SIG-M5 (cell line): ENCODE results near the gene MAP3K3.
A peak's percentile ranks its signal among the peaks of the same experiment; 100 is the strongest.

Source experiments
- DNase-seq: peaks from one replicate; lab custom pipeline; 2025; lab: John Stamatoyannopoulos, UW

MAP3K3 gene

DNA sequence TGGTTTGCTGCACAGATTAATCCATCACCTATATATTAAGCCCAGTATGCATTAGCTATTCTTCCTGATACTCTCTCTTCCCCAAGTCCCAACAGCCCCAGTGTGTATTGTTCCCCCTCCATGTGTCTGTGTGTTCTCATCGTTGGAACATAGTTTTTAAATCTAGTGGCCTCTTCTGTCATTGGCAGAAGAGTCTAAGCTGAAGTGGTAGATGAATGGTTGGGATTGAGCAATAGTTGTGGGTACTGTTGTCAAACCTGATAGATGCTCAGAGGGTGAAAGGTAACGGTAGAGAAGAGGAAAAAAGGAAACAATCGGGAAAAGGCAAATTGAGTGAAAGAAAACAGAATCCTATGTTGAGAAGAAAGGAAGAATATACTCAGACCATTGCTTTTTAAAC, 29.9 kb downstream of the MAP3K3 start:
- DNase-seq: no peak

DNA sequence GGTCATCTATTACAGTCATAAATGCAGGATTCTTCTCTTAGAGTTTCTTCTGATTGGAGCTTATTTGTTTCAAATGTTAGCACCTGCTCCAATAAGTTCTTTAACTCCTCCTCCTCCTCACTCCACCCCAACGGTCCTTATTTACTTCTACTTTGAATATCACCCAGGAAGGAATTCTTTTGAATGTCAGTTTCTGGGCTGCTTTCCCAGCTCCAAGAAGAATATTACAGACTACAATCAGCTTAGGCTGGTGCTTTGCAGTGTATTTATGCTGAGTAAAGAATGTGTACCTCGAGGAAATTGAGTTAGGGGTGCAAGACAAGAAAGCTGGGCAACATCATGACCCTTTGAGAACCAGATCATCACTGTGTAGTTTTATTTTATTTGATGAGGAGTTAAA, 30.8 kb downstream of the MAP3K3 start:
- DNase-seq: no peak

DNA sequence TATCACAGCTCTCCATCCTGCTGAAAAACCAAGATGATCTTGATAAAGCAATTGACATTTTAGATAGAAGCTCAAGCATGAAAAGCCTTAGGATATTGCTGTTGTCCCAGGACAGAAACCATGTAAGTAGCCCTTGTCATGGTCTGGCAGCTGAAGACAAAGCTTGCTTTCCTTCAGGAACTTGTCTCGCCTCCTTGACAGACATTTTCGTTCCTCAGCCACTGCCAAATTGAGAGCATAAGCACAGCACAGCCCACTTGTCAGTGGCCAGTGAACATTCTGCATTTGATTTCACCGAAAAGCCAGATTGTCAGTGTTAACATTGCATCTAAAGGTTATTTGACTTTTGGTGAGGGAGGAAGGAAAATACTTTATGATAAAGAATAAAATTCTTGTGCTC, 35.6 kb downstream of the MAP3K3 start:
- DNase-seq: no peak

DNA sequence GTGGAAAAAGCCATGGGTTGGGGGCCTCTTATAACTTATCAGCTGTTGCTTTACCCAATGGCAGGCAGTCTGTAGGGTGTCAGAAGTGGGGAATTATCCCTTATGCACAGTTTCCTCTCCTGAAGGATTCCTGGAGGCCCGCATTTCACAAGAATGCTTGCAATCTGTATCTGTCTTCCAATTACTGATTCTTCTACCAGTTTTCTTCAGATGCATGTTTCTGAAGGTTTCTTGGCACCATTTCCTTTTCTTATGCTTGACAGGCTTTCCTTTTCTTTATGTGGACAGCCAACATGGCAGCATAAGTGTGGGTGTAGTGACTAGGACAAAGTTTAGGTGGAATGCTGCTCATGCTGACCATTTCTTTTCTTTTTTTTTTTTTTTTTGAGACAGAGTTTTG, 36.1 kb downstream of the MAP3K3 start:
- DNase-seq: no peak

DNA sequence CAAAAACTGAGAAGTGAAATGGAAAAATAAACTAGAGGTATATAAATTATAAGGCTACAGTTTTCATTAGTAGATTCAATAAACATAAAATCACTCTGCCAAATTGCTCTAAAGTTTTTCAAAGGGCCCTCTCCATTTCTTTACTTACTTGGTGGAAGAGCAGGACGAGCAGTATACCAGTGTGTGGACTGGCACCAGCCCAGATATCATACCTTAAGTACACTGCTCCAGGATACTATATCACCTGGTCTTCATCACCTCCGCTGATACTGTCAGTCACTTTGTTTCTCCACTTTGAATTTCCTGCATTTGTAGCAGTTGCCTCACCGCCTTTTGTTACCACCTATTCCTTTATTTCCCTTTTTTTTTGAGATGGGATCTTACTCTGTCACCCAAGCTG, 37.6 kb downstream of the MAP3K3 start:
- no peak for DNase-seq

DNA sequence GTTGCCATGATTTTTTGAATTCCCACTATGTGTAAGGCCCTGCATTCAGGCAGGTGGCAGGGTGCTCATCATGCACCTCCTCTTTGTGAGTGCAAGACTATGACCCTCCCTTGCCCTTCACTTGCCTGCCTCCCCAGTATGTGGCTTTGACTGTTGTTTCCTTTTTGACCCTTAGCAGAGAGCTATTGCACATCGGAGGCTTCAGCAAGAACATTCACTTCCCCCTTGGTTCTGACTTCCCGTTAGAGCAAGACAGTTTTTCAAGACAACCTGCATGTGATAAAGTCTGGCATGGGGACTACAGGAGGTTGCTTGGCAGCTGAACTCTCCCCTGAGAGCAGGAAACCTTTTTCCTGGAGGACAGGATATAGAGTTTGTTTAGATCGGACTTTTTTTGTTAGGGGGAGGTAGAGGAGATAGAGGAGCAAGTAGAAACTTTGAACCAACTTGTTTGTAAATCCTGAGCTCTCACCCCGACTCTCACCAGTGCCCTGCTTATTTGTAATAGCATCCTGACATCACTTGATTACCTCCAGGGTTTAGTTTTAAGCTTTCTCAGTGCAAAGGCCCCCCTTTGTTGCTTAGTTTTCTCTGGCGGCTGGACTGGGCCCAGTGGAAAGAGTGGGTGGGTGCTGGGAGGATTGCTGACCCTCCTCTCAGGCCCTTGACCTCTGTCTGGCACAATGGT, 43.5 kb downstream of the MAP3K3 start:
- DNase-seq: peak; percentile 73

DNA sequence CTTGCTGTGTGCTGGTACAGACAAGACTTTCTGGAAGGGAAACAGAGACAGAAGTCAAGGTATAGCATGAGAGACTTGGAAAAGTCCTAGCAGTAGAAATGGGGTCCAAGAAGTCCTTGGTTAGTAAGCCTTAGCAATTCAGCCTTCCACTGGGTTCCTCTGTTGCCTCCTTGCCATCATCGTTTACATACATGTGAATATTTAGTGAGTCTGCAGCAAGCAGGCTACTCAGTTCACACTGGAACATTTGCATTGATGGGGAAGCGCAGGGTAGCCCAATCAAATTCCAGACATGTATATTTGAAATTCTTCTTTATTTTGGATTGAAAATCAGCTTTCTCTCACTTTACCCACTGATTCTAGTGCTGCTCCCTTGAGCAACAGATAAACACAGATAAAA, 50.6 kb downstream of the MAP3K3 start:
- DNase-seq: no peak

DNA sequence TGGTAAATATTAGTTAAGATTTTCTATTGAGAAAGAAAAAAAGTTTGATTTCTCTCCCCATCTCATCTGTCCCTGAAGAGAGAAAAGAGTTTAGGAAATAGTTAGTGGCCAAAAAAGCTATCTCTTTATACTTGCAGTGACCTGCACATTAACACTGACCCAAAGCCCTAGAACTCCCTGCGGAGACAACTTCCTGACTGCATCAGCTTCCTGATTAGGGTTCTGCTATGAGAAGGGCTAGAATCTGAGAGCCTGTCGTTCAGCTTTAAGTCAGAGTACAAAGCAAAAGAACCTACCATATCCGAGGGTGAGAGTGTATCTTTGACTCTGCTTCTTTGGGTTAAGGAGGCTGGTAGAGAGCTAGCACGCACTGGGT, 53.0 kb downstream of the MAP3K3 start:
- no peak for DNase-seq

DNA sequence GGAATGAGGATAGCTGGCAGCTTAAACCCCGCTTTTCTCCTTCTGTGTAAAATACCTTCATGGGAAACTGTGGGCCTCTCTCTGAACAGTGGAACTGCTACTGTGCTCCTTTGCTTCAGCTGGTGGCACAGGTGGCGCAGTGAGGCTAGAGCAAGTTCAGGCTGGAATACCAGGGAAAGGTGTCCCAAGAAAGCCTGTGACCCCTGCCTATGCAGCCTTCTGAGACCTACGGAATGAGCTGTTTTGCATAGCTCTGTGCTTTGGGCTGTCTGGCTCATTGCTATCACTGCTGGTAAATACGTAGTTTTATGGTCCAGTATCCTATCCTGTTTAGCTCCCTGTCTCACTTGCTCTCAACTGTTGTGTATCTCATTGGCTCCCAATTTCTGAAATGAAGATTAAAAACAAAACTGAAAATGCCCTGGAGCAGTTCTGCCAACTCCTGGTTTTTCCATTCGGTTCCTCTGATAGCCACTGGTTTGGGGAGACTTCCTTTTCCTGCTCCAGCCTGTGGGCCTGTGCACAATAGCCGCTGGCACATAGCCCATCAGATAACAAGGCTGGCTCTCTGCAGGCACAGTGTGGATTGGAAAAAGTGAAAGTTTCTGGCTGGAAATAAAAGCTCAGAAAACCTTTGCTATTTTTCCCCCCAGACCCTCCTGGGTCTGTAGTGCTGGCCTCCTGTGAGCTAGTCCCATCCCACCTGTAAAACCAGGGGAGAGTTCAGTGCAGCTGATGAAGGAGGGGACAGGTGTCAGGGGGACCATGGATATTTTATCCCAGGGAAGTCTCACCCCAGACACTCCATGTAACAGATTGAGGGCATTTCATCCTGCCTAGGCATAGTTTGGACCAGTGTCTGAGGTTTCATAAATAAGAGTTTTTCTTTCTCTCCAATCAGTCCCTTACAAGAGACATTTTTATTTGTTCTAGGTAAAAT, 53.7 kb downstream of the MAP3K3 start:
- no peak for DNase-seq

DNA sequence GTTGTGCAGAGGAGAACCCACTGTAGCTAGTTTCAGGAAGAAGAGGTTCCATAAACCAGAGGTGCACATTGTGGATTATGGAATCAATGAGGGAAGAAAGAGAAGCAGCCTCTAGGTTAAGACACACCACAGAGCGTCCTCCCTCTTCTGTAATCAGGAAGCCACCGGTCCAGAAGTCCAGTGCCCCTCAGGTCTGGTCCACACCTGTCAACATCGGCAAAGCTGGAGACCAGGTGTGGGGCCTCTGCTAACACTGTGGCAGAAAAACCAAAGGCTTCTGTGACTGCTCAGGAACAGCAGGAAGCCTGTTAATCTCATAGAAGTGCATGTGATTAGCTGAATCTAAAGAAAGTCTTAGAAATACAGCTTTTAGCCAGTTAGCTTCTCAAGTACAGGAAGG, 54.4 kb downstream of the MAP3K3 start:
- DNase-seq: no peak

DNA sequence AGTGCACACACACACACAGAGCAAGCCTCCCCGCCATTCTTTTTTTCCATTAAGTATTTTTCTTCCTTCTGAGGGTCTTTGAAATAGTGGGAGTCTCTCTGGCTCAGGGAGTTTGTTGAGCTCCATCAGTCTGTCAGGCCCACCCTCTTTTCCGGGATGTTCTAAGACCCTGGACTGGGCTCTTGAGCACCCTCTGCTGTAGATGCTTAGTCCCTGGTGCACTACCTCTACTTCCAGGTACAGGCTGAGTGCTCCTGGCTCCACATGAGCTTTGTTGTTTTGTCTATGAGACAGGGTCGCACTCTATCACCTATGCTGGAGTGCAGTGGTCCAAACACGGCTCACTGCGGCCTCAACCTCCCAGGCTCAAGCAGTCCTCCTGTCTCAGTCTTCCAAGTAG, 57.0 kb downstream of the MAP3K3 start:
- DNase-seq: no peak

DNA sequence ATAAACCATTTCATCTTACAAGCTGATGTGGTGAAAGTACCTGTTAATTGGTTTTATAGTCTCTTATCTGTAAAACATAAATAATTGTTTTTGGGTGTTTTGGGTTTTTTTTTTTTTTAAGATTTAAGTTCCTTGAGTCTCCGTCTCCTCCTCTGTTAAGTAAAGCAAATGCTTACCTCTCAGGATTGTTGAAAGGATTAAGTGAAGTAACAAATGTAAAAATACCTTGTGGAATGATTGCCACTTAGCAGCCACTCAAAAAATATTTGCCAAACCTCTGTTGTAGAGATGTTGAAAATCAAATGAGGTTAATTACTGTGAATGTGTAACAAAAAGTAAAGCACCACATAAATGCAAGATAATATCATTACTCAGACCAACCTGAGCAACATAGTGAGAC, 58.5 kb downstream of the MAP3K3 start:
- no peak for DNase-seq

DNA sequence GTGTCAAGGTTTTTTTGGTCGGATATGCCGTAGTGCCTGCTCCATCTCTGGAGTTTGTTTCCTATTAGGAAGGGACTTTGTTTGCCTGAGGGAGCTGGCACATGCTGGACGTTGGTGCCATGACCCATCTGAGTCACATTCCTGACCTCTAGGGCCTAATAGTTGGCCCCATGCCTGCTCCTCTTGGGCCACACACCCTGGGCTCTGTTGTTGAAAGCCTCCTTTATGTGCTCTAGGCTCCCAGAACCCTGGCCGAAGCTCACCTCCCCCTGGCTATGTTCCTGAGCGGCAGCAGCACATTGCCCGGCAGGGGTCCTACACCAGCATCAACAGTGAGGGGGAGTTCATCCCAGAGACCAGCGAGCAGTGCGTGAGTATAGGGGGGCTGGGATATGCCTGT, 59.3 kb downstream of the MAP3K3 start:
- no peak for DNase-seq

DNA sequence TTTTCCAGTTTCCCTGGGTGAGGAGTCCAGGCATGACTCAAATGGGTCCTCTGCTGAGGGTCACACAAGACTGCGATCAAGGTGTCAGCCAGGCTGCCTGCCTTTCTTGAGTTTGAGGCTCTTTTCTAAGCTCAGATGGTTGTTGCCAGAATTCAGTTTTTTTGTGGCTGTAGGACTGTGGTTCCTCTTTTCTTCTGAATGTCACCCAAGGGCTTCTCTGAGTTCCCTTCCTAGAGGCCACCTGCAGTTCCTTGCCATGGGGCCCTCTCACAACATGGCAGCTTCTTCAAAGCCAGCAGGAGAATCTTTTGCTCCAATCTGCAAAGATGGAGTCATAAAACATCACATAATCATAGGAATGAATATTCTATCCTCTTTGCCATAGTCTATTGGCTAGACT, 60.2 kb downstream of the MAP3K3 start:
- no peak for DNase-seq

DNA sequence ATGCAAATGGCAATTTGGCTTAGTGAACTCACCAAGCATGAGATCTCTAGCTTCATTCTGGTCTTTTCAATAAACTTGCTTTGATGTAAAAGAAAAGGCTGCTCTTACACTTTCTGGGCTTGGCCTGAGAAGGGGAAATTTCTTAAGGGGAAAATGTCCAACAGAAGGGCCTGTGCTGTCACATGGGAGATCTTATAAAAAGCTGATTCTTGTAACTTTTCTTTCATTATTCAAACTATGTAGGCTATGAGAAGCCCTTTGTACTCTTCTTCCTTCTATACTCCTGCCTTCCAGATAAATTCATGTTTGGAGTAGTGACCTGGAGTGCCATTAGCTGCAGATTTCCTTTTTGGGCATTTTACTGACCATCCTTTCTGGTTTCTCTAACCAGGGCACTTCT, 60.8 kb downstream of the MAP3K3 start:
- no peak for DNase-seq

DNA sequence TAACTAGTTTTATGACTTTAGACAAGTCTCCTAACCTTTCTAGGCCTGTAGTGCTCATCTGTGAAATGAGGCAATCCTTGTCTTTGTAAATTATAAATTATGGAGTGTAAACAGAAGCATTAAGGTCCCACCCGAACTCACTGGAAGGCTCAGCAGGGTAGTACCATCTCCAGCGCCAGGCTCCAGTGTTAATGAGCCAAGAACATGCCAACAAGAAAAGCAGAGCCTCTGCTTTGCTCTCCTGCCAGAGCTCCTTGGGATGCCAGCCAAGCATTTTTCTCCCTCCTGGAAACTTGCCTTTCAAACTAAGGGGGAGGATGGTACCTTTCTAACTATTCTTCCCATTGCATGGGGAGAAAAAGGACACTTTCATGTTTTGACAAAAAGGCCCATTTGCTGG, 62.8 kb downstream of the MAP3K3 start:
- DNase-seq: no peak

DNA sequence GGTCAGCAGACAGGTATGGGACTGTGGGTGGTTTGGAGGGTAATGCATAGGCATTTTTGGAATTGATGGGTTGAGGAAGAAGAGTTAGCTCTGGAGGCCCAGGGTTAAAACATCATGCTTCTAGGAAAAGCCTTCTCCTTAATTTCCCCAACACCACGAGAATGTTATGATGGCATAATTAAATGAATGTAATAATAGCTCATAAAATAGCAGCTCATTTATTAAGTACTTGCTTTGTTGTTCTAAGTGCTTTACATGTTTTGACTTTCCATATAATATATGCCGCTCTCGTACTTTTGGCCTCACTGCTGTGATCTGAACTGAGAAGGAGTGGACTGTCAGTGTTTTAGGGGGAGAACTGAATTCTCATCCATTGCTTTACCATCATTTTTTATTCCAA, 63.4 kb downstream of the MAP3K3 start:
- DNase-seq: no peak

DNA sequence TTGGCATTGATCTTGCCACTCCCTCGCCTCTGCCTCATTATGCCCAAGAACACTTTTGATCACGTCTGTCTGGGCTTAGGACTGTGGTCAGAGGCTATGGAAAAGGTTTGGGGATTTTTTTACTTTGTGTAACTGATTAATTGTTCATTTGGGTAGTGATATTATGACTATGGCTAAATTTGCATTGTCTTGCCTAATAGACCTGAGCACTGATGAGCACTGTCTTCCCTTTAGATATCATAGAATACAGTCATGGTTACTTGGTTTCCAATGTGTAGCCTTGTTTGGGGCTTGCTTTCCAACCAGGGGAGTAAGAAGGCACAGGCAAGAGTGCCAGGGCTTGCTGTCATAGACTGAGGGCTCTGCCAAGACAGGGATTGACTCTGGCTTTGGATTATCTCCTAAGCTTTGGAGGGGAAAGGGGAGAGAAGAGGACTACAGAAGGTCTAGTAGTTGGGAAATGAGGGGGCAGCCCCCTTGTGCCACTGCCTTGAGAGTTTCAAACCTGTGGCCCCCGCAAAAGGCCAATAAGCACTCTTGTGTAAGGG, 64.0 kb downstream of the MAP3K3 start:
- DNase-seq: no peak

DNA sequence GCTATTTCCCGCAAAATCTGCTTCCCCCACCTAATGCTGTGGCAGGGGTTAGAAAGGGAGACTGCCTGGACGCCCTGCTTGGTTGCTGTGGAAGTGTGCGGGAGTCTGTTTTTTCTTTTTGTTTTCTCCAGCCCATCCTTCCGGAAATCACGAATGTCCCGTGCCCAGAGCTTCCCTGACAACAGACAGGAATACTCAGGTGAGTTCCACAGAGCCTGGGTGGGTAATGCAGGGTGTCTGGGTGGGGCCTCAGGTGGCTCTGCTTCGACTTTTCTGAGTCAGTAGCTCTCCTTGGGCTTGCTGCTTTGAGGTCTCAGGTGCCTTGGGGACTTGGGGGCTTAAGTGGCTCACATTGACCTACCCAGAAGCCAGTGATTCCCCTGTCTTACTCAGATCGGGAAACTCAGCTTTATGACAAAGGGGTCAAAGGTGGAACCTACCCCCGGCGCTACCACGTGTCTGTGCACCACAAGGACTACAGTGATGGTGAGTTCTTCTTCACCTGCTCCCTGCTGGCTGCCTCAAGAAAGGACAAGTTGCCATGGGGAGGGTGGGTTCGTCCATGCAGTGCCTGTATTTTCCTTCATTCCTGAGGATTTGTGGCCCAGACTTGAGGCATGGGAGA, 66.3 kb downstream of the MAP3K3 start:
- DNase-seq: no peak

DNA sequence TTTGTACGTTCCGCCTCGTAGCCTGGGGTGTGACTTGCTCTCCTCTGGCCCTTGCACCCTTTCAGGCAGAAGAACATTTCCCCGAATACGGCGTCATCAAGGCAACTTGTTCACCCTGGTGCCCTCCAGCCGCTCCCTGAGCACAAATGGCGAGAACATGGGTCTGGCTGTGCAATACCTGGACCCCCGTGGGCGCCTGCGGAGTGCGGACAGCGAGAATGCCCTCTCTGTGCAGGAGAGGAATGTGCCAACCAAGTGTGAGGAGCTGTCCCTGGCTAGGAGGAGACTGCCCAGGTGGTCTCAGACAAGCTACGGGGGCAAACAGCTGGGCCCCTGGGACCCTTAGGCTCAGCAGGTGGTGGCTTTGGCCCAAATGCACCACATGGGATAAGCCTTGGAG, 67.3 kb downstream of the MAP3K3 start:
- DNase-seq: no peak

DNA sequence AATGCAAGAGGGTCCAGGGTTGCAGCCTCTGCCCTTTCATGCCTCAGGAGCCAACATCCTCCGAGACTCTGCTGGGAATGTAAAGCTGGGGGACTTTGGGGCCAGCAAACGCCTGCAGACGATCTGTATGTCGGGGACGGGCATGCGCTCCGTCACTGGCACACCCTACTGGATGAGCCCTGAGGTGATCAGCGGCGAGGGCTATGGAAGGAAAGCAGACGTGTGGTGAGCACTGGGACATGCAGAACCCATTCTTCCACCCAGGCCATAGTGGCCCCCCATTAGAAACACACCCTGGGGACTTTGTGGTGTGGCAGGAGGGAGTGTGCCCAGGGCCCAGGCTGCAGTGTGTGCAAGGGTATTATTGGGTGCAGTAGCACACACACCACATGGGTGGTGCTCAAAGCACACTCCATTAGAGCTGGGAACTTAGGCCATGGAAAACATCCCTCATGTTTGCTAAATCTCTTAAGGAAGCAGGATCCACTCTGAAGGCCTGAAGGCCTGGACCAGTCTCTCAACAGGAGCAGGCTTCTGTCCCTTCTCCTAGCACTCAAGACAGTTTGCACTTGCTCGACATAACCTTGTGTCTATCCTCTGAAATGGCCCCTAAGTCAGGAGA, 70.1 kb downstream of the MAP3K3 start:
- no peak for DNase-seq

DNA sequence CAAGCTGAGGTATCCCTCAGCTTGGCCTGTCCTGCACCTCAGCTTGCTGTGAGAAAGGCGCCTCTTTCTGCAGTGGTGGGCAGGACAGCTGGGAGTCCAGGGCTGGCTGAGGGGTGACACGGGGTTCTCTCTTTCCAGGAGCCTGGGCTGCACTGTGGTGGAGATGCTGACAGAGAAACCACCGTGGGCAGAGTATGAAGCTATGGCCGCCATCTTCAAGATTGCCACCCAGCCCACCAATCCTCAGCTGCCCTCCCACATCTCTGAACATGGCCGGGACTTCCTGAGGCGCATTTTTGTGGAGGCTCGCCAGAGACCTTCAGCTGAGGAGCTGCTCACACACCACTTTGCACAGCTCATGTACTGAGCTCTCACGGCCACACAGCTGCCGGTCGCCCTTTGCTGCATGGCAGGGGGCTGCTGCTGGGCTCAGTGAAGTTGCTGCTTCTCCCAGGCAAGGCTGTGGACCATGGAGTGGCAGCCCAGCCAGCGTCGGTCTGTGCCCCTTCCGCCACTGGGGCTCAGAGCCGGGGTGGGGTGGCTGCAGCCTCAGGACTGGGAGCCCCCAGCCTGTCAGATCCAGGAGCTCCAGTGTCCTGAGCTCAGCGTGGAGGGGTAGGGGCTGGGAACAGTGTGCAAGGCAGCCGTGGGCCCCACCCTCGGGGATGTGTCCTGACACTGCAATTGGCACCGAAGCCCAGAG, 71.3 kb downstream of the MAP3K3 start:
- no peak for DNase-seq
